H1 (cell line): ENCODE measurements around the gene PPP3R2. TPM values are rescaled to one million over a fixed set of nuclear protein-coding genes. Genes with fewer than 3 reads are reported as not detected.

Source experiments
- CTCF ChIA-PET: fragments of 300-600 bp; sonication (Branson Sonifier 250); formaldehyde crosslinking; loops from one replicate; lab custom pipeline; 2021; ENCODE audit not compliant: partially characterized antibody; lab: Charles Lee
- POLR2A ChIA-PET: fragments of 300-600 bp; sonication (Branson Sonifier 250); formaldehyde crosslinking; loops from one replicate; lab custom pipeline; 2021; ENCODE audit warnings: inconsistent platforms; ENCODE audit not compliant: partially characterized antibody; lab: Charles Lee
- DNase-seq, 2 experiments: peaks; one replicate each; pipeline versions ENCODE4 v3.0.0 to v3.0.0-alpha.2; 2010 to 2022; ENCODE audit warnings: low spot score in 2 of 2, low read depth in 1 of 2, mixed read lengths in 1 of 2
- FAIRE-seq: peaks from 2 replicates; lab custom pipeline; 2011; peaks lifted over from hg19 to GRCh38; lab: Jason Lieb, UNC
- H2AFZ ChIP-seq: 2 replicates; pipeline ENCODE4 v1.8.1; 2012; ENCODE audit warnings: low read length, inconsistent platforms
- H2AK5ac ChIP-seq: 2 replicates; pipeline ENCODE4 v1.6.1; 2013; ENCODE audit warnings: low read depth, low read length
- H2BK120ac ChIP-seq: replicated peaks from 2 replicates; pipeline ENCODE3; 2013; ENCODE audit warnings: low read depth, low read length, inconsistent platforms
- H2BK12ac ChIP-seq: 2 replicates; pipeline ENCODE4 v1.6.1; 2013; ENCODE audit warnings: low read depth, low read length
- H2BK15ac ChIP-seq: 2 replicates; pipeline ENCODE4 v1.6.1; 2013; ENCODE audit warnings: low read length
- H2BK20ac ChIP-seq: 2 replicates; pipeline ENCODE4 v1.6.1; 2013; ENCODE audit warnings: low read length
- H2BK5ac ChIP-seq: 2 replicates; pipeline ENCODE4 v1.6.1; 2013; ENCODE audit warnings: low read depth, low read length
- H3K14ac ChIP-seq: 2 replicates; pipeline ENCODE4 v1.6.1; 2013; ENCODE audit warnings: inconsistent platforms; ENCODE audit not compliant: insufficient read length
- H3K18ac ChIP-seq: 2 replicates; pipeline ENCODE4 v1.6.1; 2013; ENCODE audit warnings: low read length; ENCODE audit errors: extremely low read depth
- H3K23ac ChIP-seq: 2 replicates; pipeline ENCODE4 v1.6.1; 2013; ENCODE audit warnings: inconsistent platforms; ENCODE audit not compliant: insufficient read length
- H3K23me2 ChIP-seq: 2 replicates; pipeline ENCODE4 v1.6.1; 2013; ENCODE audit warnings: low read depth, low read length
- H3K27ac ChIP-seq: 2 replicates; pipeline ENCODE4 v1.6.1; 2011; ENCODE audit warnings: low read depth, low read length, inconsistent platforms
- H3K27me3 ChIP-seq, 4 experiments: replicated peaks in 1 of 4; 1 replicate in 1 of 4; 2 replicates in 3 of 4; pipeline versions ENCODE4 v1.6.1 to v1.8.1; 2011 to 2013; ENCODE audit warnings: low read length in 3 of 4, mild to moderate bottlenecking in 3 of 4, inconsistent platforms in 2 of 4, mixed read lengths in 2 of 4, moderate library complexity in 1 of 4; ENCODE audit not compliant: control insufficient read depth in 3 of 4, insufficient read depth in 3 of 4; ENCODE audit errors: extremely low read depth in 1 of 4
- H3K36me3 ChIP-seq, 4 experiments: 2 replicates each; pipeline versions ENCODE4 v1.6.1 to v1.8.1; 2011 to 2013; ENCODE audit warnings: mild to moderate bottlenecking in 4 of 4, low read length in 3 of 4, moderate library complexity in 2 of 4, control low read depth in 1 of 4, inconsistent platforms in 1 of 4; ENCODE audit not compliant: insufficient read depth in 4 of 4, control insufficient read depth in 2 of 4
- H3K4ac ChIP-seq: replicated peaks from 2 replicates; pipeline ENCODE3; 2013; ENCODE audit warnings: low read length, low read depth, mixed read lengths, inconsistent platforms; ENCODE audit not compliant: insufficient read length
- H3K4me1 ChIP-seq, 4 experiments: replicated peaks in 1 of 4; 1 replicate in 1 of 4; 2 replicates in 3 of 4; pipeline versions ENCODE4 v1.6.1 to v1.8.1; 2011 to 2013; ENCODE audit warnings: low read length in 3 of 4, inconsistent platforms in 2 of 4, mixed read lengths in 1 of 4; ENCODE audit not compliant: insufficient read depth in 4 of 4, control insufficient read depth in 3 of 4
- H3K4me2 ChIP-seq, 2 experiments: 2 replicates each; pipeline versions ENCODE4 v1.6.1 to v1.8.1; 2011 to 2013; ENCODE audit warnings: low read depth in 2 of 2, low read length in 2 of 2, control low read depth in 1 of 2, inconsistent platforms in 1 of 2, mild to moderate bottlenecking in 1 of 2; ENCODE audit not compliant: insufficient read depth in 1 of 2
- H3K4me3 ChIP-seq, 4 experiments: fragments of 200-600, 300-600 bp in 1 of 4; sonication (generic), shearing (Covaris generic), sonication (Bioruptor Twin) in 1 of 4; 2 replicates each; pipeline versions ENCODE4 v1.5.1 to v1.8.1; 2011 to 2016; ENCODE audit warnings: low read length in 4 of 4, low read depth in 3 of 4, control low read depth in 2 of 4, inconsistent platforms in 2 of 4, mild to moderate bottlenecking in 2 of 4, mixed read lengths in 1 of 4, moderate library complexity in 1 of 4; ENCODE audit not compliant: insufficient read depth in 2 of 4; ENCODE audit errors: extremely low read depth in 1 of 4
- H3K56ac ChIP-seq: replicated peaks from 2 replicates; pipeline ENCODE3; 2013; ENCODE audit warnings: low read depth, mild to moderate bottlenecking, mixed read lengths, low read length, inconsistent platforms; ENCODE audit not compliant: insufficient read length
- H3K79me1 ChIP-seq: 2 replicates; pipeline ENCODE4 v1.6.1; 2013; ENCODE audit warnings: low read depth, low read length, control low read depth
- H3K79me2 ChIP-seq, 2 experiments: 2 replicates each; pipeline versions ENCODE4 v1.6.1 to v1.8.1; 2012 to 2013; ENCODE audit warnings: low read length in 2 of 2, mild to moderate bottlenecking in 2 of 2, inconsistent platforms in 1 of 2; ENCODE audit not compliant: insufficient read depth in 2 of 2, control insufficient read depth in 1 of 2
- H3K9ac ChIP-seq, 4 experiments: replicated peaks in 1 of 4; 1 replicate in 1 of 4; 2 replicates in 3 of 4; pipeline versions ENCODE4 v1.6.1 to v1.8.1; 2011 to 2013; ENCODE audit warnings: low read depth in 3 of 4, low read length in 3 of 4, control low read depth in 2 of 4, mild to moderate bottlenecking in 2 of 4, moderate library complexity in 2 of 4, inconsistent platforms in 1 of 4; ENCODE audit errors: extremely low read depth in 1 of 4
- H3K9me3 ChIP-seq, 2 experiments: 2 replicates each; pipeline versions ENCODE4 v1.6.1 to v1.8.1; 2012 to 2013; ENCODE audit warnings: mild to moderate bottlenecking in 2 of 2, moderate library complexity in 2 of 2, control low read depth in 1 of 2, inconsistent platforms in 1 of 2, low read depth in 1 of 2, low read length in 1 of 2, mixed read lengths in 1 of 2; ENCODE audit not compliant: insufficient read depth in 2 of 2
- H4K20me1 ChIP-seq, 2 experiments: replicated peaks in 1 of 2; 2 replicates each; pipeline versions ENCODE3 to v1.8.1; 2011 to 2013; ENCODE audit warnings: inconsistent platforms in 2 of 2, low read length in 2 of 2, mild to moderate bottlenecking in 1 of 2; ENCODE audit not compliant: insufficient read depth in 2 of 2, control insufficient read depth in 1 of 2
- H4K5ac ChIP-seq: 2 replicates; pipeline ENCODE4 v1.6.1; 2013; ENCODE audit warnings: low read length, low read depth, mixed read lengths, inconsistent platforms; ENCODE audit not compliant: insufficient read length
- H4K8ac ChIP-seq: 2 replicates; pipeline ENCODE4 v1.8.0; 2013; ENCODE audit warnings: mild to moderate bottlenecking, moderate library complexity, low read length, inconsistent platforms; ENCODE audit not compliant: insufficient read depth; ENCODE audit errors: extremely low read depth
- H4K91ac ChIP-seq: replicated peaks from 2 replicates; pipeline ENCODE3; 2013; ENCODE audit warnings: low read length, mixed read lengths, inconsistent platforms; ENCODE audit not compliant: insufficient read length
- ASH2L ChIP-seq: fragments of 200-600, 300-600 bp; sonication (generic); IDR thresholded peaks from one replicate; pipeline ENCODE4 v1.7.1; 2017; ENCODE audit warnings: low read length
- CBX8 ChIP-seq: fragments of 300-800, 300-1000 bp; sonication (generic); IDR thresholded peaks from 2 replicates; pipeline ENCODE4 v1.7.1; 2016; ENCODE audit warnings: low read depth, low read length, borderline replicate concordance
- CEBPB ChIP-seq: IDR thresholded peaks from 2 replicates; pipeline ENCODE4 v1.6.1; 2012; ENCODE audit warnings: low read depth, low read length
- JUN ChIP-seq: IDR thresholded peaks from 2 replicates; pipeline ENCODE4 v1.6.1; 2011; ENCODE audit warnings: low read depth, mild to moderate bottlenecking, improper control_type of control experiment, low read length
- KDM1A ChIP-seq: fragments of 200-600, 300-600 bp; sonication (generic); IDR thresholded peaks from 2 replicates; pipeline ENCODE4 v1.7.1; 2016; ENCODE audit warnings: mild to moderate bottlenecking, low read length, borderline replicate concordance
- NANOG ChIP-seq: IDR thresholded peaks from 2 replicates; pipeline ENCODE4 v1.6.1; 2011; ENCODE audit warnings: low read length, low read depth, mild to moderate bottlenecking, inconsistent platforms; ENCODE audit not compliant: insufficient read depth, poor library complexity, severe bottlenecking
- POLR2AphosphoS5 ChIP-seq: IDR thresholded peaks from 2 replicates; pipeline ENCODE4 v1.6.1; 2011; ENCODE audit warnings: low read depth, low read length
- WGBS, 2 experiments: shearing (Covaris generic) in 1 of 2; methylation state at CpG; one replicate each; pipeline versions ENCODE4 v1.1.6 to v1.1.7; 2013 to 2015; ENCODE audit warnings: low lambda C conversion rate in 2 of 2, mixed read lengths in 2 of 2, inconsistent platforms in 1 of 2, low coverage in 1 of 2, missing lambda C conversion rate in 1 of 2; ENCODE audit not compliant: insufficient replicate concordance in 2 of 2, insufficient coverage in 1 of 2, insufficient read length in 1 of 2; ENCODE audit errors: extremely low coverage in 1 of 2, missing lambda C conversion rate in 1 of 2; 5-methylcytosine and 5-hydroxymethylcytosine counted together
- polyA plus RNA-seq, 7 experiments: library from polyadenylated mRNA; depleted of rRNA in 3 of 7; stranded (reverse) in 5 of 7; unstranded in 2 of 7; fragments of >200 nt in 5 of 7; fragments of 200-250 nt in 2 of 7; gene quantifications; 1 replicate in 5 of 7; 2 replicates in 1 of 7; 4 replicates in 1 of 7; pipeline versions ENCODE4 v1.2.1 to v1.2.3, GENCODE V29; 2011 to 2013; ENCODE audit warnings: missing spikeins in 2 of 7, mixed read lengths in 2 of 7
- total RNA-seq: library from RNA; stranded (reverse); fragmentation: NEBNext Ultra II Directional; extraction: Animal tissue kit (Norgen Biotek cat#: 25700); gene quantifications from 2 replicates; pipeline ENCODE4 v1.2.1, GENCODE V29; 2021

The PPP3R2 gene
- total and polyA plus RNA-seq, 2 of the 8 experiments (the other 6 are each of a cell fraction or from before 2014, with no cell fraction given) = not detected

GRCh38 chr9:101625876-101626275 is 31.1 kb upstream of the PPP3R2 start:
- FAIRE-seq = no peak
- no peak overlapping the region for H2BK5ac ChIP-seq
- no peak overlapping the region for H3K18ac ChIP-seq
- ChIA-PET POLR2A (no interaction called here), CTCF (interaction anchor here (0.6 kb wide), 1 partner anchor 631 kb away, joined by 3 read pairs; no protein-coding TSS in a partner anchor)
- H3K4me2 ChIP-seq = no peak overlapping the region
- no peak overlapping the region for H3K56ac ChIP-seq
- no peak overlapping the region for H2BK120ac ChIP-seq
- no peak overlapping the region for H3K27ac ChIP-seq
- no peak overlapping the region for H3K9ac ChIP-seq
- no peak overlapping the region for H4K8ac ChIP-seq
- H2AFZ ChIP-seq = no peak overlapping the region
- no peak overlapping the region for H3K23ac ChIP-seq
- H3K4me3 ChIP-seq = no peak overlapping the region
- H3K79me1 ChIP-seq = no peaks in the 10 kb centered on the region
- no peaks in the 10 kb centered on the region for H3K79me2 ChIP-seq
- no peak overlapping the region for H2BK20ac ChIP-seq
- no peaks in the 10 kb centered on the region for H4K20me1 ChIP-seq
- no peaks in the 10 kb centered on the region for H3K23me2 ChIP-seq
- H3K36me3 ChIP-seq = no peaks in the 10 kb centered on the region
- no peak overlapping the region for H3K4ac ChIP-seq
- WGBS, 2 experiments = 97% methylated on average over 2 of the region's 2 CpGs; no CpG with 5 or more reads in 1 of the 2 experiments
- no peak overlapping the region for H2AK5ac ChIP-seq
- no peak for TF ChIP-seq POLR2AphosphoS5
- TF ChIP-seq JUN = no peak
- no peak for TF ChIP-seq NANOG
- TF ChIP-seq CBX8 = no peak
- TF ChIP-seq KDM1A = no peak
- no peak for TF ChIP-seq ASH2L
- no peak for TF ChIP-seq CEBPB
- TF ChIP-seq, all 59 proteins: peak for 0
- no peak for DNase-seq
- Histone ChIP-seq H4K91ac (no peak overlapping the region), H2BK12ac (no peak overlapping the region), H3K27me3 (no peaks in the 10 kb centered on the region), H3K14ac (no peak overlapping the region), H3K4me1 (no peaks in the 10 kb centered on the region), H3K9me3 (no peaks in the 10 kb centered on the region), H4K5ac (no peak overlapping the region), H2BK15ac (no peak overlapping the region)
